Measurements from ENCODE around the gene PRICKLE2.
"Not testable (repeated sequence)": the region's sequence is repeated elsewhere in the genome, so short reads cannot be mapped to it uniquely, and the experiment has no call there.

The PRICKLE2 gene

GRCh38 chr3:64098670-64099069, 126.6 kb downstream of the PRICKLE2 start:
- DNase-seq (ENCODE audit: low spot score): no peak

DNA sequence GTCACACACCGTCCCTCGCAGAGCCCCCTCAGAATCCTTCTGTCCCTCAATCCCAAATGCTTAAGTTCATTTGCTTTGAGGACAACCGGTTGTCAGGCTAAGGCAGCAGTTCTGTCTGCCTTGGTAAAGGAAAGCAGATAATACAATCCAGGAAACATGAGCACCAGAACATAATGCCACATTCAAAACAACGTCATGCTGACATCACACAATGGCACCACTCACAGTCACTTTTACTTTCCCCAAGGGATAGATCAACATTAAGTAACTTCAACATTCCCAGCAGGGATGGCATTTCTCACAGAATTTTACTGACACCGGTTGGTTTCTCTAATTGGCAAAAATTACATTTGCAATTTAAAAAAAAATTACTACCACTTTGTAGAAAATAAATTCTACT, 127.3 kb downstream of the PRICKLE2 start:
- DNase-seq (ENCODE audit: low spot score): no peak

DNA sequence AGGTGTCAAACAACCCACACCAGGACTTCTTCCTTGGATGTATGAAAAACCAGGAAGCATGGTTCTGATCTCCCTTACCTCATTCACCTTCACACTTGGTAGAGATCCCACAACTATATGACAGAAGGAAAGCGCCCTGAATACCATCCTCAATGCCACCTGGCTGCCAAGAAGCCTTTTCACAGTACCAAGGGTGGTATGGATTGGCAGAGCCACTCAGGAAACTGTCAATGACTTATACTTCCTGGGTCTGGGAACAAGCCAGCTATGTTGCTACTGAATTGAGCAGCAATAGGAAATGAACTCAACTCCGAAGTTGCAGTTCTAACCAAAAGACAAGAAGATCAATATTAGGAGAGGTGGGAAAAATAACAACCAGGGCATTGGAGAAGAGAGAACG, 129.5 kb downstream of the PRICKLE2 start:
- DNase-seq (ENCODE audit: low spot score): no peak

- no peak for DNase-seq (ENCODE audit: low spot score)
Observed at GRCh38 chr3:64094713-64095079, 130.6 kb downstream of the PRICKLE2 start.

DNA sequence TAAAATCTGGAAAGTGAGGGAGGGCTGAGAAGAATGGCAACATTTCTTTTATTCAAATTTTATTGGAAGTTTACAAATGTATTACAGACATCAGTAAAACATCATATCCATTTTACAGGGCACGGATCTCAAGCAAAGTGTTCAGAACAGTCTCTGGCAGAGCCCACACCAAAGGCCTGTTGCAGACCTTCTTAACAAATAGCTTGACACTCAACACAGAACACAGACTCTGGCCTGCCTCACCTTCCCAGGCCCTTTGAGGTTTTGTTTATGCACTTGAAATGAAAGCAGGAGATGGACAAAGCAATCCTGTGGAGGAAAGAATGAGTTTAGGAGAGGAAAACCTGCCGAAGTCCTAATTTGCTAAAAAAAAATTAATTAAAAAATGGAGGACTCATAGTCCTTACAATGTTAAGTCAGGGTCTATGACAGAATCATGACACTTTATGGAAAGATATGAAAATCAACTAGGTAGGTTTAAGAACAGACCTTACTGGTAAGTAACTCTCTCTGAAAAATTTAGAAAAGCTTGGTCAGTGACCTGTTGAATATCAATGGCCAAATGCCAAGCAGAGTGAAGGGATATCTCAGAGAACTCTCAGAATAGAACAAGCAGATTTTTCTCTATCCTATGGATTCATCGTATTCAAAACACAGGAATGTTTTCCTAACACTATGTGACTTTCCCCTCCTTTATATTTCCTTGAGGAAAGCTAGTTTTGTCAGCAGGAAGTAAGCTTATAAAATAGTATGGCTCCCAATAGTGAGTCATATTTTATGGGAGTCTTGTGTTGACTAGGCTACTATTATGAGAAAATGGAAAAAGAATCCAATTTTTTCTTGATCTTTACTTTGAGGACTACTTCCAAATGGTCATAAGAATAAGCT, 131.2 kb downstream of the PRICKLE2 start:
- DNase-seq (ENCODE audit: low spot score): no peak

- no peak for DNase-seq (ENCODE audit: low spot score)
Observed at GRCh38 chr3:64093211-64093610, 132.1 kb downstream of the PRICKLE2 start.

DNA sequence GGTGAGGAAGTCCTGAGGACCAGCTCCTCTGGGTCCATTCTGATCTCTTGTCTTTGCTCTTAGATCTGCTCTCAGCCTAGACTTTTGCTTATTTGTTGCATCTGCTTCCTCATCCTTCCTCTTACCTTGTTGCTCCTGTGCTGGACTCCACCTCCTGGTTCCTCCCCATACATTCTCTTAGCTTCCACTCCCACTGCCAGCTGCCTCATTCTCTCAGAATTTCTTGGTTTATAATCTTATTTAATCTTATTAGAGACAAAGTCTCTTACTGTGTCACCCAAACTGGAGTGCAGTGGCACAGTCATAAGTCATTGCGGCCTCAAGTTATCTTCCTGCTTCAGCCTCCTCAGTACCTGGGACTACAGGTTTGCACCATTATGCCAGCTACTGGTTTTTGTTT, 133.8 kb downstream of the PRICKLE2 start:
- no peak for DNase-seq (ENCODE audit: low spot score)

GRCh38 chr3:64089386-64089785, 135.9 kb downstream of the PRICKLE2 start:
- DNase-seq (ENCODE audit: low spot score): not testable (repeated sequence)

- DNase-seq (ENCODE audit: low spot score): no peak
Observed at GRCh38 chr3:64088408-64089205, 136.7 kb downstream of the PRICKLE2 start.

DNA sequence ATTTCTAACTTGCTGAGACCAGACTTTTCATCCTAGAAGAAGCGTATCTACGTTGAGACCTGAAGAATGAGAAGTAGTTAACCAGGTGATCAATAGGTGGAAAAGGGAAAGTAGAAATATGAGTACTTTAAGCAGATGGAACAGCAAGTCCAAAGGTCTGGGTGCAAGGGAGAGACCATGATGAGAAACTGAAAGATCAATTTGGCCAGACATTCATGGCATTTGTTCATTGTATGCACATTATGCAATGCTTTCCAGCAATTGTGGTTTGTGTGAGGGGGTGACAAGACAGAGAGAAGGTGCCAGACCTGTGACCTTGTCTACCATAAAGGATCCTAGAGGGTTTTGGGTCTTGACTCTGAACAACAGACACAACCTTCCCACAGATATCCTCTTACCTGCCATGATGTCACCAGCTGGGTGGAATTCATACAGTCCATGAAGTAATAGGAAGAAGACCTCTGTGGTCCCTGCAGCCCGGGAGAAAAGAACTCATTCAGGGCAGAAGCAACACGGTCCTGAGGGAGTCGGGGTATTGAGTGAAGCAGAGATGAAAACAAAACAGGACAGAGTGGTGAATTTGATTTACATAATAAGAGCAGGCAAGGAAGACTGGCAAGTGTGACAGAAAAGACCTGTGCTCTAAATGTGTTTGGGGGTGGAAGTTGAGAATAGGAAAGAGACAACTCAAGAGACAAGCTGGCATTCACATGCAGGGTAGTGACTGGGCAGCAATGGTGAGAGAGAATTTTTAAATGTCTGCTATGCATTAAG, 138.6 kb downstream of the PRICKLE2 start:
- no peak for DNase-seq (ENCODE audit: low spot score)

DNA sequence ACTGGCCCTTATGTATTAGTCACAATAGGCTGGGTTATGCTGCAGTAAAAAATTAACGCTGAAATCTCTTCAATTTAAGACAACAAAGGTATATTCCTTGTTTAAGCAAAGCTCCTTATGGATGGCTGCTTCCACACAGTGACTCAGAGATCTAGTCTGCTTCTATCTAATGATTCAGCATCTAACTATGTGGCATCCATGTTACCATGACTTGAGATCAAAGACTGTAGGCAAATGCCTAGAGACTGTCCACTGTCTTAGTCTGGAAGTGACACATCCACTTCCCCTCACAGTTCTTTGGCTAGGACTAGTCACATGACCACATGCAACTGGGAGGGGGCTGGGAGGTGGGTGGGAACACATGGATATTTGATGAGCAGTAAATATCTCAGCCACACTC, 140.6 kb downstream of the PRICKLE2 start:
- DNase-seq (ENCODE audit: low spot score): no peak

- DNase-seq (ENCODE audit: low spot score): no peak
Observed at GRCh38 chr3:64083575-64083974, 141.7 kb downstream of the PRICKLE2 start.

DNA sequence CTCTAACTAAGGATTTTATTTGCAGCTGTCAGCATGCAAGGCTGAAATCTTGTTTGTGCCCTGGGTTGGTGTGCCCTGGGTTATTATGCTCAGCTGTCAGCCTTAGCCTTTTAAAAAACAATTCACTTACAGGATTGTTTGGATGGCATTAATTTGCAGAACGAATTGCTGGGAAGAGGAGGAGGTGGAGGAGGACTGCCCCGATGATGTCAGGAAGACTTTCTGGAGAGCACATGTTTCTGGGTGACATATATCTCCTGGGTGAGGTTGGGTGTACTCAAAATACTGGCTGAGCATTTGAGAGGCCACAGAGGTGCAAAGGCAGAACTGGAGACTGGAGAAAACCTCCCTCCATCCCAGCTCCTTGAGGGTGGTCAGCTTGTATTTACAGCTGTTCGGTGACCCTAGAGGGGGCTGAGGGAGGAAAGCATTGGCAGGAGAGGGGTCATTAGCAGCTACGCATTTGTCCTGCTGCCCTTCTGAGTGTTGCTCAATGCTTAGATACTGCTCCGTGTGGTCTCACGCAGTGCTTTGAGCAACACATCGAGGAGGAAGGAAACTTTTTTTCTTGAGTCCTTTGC, 142.2 kb downstream of the PRICKLE2 start:
- no peak for DNase-seq (ENCODE audit: low spot score)

DNA sequence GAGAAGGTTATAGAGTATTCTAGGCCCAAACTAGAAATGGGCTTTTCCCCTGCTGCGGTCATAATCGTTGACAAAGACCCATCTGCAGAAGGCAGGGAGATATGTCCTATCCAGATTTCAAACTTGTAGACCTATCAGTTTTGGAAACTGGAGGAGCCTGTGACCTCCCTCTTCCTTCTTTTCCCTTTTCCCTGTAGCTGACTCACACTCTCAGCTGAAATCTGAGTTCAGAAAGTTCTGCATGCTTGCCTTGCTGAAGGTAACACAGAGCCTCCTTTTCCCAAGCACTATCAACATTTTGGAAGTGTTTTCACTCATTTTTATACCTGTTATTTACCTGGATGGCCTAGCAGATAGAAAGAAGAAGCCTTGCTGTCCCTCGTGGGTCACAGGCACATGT, 142.9 kb downstream of the PRICKLE2 start:
- no peak for DNase-seq (ENCODE audit: low spot score)

DNA sequence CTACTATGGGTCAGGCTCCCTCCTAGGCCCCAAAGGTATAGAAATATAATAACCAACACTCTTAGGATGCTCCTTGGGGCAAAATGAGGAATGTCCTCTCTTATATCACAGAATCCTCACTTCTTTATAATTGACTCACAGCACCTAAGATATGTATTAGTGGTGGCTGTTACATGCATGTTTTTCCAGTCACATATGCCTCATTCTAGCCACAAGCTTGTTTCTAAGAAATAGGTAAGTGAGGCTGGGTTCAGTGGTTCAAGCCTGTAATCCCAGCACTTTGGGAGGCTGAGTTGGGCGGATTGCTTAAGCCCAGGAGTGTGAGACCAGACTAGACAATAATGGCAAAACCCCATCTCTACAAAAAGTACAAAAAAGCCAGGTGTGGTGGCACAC, 144.0 kb downstream of the PRICKLE2 start:
- DNase-seq (ENCODE audit: low spot score): no peak

GRCh38 chr3:64080616-64081234, 144.5 kb downstream of the PRICKLE2 start:
- no peak for DNase-seq (ENCODE audit: low spot score)

DNA sequence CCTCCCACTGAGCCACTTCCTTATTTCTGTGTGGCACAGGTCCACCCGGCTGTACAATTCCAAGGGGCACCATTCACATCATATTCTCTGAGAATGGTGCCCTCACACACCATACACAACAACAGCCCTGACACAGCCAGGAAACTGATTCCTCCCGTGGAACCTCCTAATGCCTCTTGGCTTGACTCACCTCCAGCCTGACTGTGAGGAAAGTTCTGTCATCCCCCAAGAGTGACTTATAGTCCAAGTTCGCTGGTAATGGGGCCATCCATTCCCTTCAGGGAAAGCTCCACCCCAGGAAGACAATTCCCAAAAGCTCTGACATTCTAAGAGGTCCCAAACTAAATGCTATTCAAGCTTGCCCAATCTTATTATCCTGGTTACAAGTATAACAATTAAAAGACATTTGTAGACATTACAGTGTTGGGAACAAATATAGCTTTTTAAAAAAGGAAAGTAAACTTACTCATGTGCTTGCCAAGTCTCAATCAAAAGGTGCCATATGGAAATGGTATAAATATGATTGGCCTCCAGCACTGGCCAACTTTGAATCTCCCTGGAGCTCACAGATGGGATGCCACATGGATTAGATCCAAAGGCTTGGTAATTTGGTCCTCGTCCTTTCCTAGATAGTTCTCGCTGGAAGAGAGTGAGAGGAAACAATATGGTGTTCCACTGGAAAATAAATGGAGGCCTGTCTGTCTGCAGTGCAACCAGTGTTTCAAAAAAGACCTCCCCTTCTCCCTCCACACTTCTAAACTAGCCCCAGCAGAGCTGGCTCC, 145.7 kb downstream of the PRICKLE2 start:
- DNase-seq (ENCODE audit: low spot score): peak; percentile 55

DNA sequence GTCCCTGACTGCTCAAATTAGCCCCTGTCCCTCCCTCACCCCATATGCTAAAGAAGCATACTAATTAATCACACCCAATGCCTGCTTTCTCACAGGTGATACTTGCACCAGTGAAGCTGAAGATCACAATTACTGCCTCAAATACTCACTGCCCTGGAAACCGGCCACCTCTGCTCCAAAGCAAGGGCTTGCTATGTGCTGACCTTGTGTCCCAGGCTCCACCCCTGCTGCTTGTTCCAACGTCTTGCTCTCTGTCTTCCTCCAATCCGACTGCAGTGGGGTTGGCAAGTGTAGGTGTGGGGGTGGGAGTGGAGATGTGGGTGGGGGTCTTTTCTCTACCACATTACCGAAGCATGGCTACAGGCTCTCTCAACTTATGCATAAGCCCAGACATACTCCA, 146.3 kb downstream of the PRICKLE2 start:
- no peak for DNase-seq (ENCODE audit: low spot score)

- DNase-seq (ENCODE audit: low spot score): no peak
Observed at GRCh38 chr3:64074895-64075679, 150.2 kb downstream of the PRICKLE2 start.

DNA sequence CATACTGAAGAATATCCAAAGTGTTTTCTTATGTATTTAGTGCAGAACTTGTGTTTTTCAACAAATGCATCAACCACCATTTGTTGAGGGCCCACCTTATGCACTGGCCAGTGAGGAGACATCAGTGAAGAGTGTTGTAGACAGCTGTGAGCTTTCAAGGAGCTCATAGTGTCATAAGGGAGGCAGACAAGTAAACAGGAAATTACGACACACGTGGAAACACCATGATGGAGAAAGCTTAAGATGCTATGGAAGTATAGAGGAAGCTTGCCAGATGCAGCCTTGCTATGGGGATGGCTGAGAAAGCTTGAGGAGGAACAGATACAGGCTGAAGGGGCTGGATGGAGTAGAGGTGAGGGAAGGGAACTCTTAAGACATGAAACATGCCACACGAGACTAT, 151.2 kb downstream of the PRICKLE2 start:
- no peak for DNase-seq (ENCODE audit: low spot score)
